Stromal cell of bone marrow (primary cell): ENCODE data around the gene KLHL29.

Source experiments
- DNase-seq: peaks from one replicate; pipeline ENCODE4 v3.0.0-alpha.2; 2012; ENCODE audit warnings: low read depth

The KLHL29 gene

GRCh38 chr2:23550553-23550952 lies 165.6 kb downstream of the KLHL29 start:
- no peak for DNase-seq

- no peak for DNase-seq
Observed at GRCh38 chr2:23551875-23552274, 166.9 kb downstream of the KLHL29 start.

- no peak for DNase-seq
Observed at GRCh38 chr2:23553561-23553960, 168.6 kb downstream of the KLHL29 start.

- DNase-seq = no peak
Observed at GRCh38 chr2:23554054-23554697, 169.2 kb downstream of the KLHL29 start.

- DNase-seq = no peak
Observed at GRCh38 chr2:23555944-23556343, 171.0 kb downstream of the KLHL29 start.

GRCh38 chr2:23556929-23557328 lies 171.9 kb downstream of the KLHL29 start:
- DNase-seq = no peak

DNA sequence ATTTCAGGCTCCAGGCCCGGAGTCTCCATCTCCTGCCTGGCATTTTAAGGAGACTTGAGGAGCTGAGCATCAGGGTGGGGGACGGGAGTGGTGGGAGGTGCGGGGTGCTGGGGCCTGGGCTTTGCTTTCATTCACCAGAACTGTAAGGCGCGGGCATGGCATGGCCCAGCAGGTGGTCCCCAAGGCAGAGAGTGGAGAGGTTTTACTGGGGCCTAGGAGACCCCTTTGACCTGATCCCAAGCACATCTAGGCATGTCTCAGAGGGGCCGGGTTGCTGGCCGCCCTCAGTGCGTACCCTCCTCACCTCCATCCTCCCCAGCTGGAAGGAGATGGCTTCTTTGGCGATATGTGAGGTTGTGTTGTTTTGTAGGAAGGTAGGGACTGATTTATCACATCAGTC lies 172.5 kb downstream of the KLHL29 start:
- no peak for DNase-seq

- no peak for DNase-seq
Observed at GRCh38 chr2:23559561-23560239, 174.7 kb downstream of the KLHL29 start.

- DNase-seq = peak; percentile 65
Observed at GRCh38 chr2:23561088-23561487, 176.1 kb downstream of the KLHL29 start.

DNA sequence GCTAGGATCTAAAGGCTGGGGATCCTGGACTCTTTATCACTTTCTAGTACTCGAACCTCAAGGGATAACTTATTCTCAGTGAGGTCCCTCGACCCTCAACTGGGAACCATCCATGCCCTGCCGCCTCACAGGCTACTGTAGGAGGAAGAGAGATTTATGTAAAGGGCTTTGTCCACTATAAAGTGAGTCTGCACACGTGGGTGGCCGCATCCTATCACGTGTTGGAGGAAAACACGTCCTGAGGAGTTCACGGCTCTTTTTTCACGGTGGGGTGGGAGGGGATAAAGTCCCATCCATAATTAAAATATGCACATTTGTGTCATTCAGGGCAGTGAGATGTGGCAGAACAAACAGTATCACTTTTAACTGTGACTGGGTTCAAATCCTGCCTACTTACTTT lies 176.6 kb downstream of the KLHL29 start:
- DNase-seq = no peak

DNA sequence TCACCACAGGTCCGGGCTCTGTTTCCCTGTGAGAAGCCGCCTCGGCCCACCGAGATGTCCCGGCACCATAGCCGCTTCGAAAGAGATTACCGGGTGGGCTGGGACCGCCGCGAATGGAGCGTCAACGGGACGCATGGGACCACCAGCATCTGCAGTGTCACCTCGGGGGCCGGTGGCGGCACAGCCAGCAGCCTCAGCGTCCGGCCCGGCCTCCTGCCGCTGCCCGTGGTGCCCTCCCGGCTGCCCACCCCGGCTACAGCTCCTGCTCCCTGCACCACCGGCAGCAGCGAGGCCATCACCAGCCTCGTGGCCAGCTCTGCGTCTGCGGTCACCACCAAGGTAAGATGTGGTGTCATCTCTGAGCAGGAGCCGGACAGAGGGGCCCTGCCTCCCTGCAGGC lies 177.2 kb downstream of the KLHL29 start:
- no peak for DNase-seq

DNA sequence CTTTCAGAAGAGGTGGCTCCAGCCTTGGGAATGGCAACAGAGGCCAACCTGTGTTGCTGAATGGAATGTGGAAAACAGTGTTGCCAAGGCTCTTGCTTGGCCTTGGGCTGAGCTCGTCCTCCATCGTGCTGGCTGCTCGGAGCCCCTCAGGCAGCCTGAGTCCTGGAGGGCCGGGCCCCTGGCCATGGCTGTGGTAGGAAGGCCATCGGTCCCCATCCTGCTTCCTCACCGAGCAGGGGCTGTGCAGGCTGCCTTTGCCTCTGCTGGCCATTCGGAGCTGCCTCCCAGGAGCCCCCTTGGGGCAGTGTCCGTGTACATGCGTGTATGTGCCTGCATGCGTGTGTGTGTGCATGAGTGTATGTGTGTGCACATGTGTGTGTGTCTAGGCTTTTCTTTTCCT lies 178.2 kb downstream of the KLHL29 start:
- no peak for DNase-seq

DNA sequence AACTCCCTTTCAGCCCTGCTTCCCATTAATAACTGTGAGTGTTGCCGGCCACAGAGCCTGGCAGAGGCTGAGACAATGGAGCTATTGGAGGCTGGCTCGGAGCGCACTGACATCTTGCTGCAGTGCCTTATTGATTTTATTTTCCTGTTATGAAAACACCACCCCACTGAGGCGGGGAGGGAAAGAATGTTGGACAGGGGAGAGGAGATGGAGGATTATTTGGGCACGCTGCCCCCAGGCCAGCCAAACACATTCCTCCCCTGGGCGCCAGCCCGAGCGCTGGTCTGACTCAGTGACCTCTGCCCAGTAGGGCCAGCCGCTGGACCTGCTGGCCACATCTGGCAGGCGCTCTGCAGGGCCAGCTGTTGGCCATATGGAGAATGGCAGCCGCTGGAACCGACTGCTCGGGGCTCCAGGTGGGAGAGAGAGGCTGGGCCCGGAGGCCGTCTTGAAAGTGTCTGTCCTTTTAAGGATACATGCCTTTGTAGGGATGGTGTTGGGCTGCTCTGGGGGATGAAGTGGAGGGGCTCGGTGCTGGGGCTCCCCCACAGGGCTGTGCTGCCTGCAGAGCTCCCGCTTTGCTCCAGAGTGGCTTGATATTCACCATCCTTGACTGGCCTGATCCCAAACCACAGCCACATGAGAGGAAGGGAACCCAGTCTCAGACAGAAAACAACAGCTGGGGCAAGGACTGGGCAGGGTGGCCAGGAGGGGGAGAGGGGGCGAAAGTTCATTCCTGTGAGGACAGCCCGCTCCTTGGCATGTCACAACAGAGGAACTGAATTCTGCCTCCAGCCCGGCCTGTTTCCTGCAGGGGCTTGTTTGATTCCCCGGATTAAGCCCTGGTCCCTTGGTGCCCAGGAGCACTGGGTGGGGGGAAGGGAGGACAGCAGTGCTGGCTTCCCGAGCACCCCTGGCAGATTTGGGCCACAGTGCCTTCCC lies 179.0 kb downstream of the KLHL29 start:
- DNase-seq = no peak

DNA sequence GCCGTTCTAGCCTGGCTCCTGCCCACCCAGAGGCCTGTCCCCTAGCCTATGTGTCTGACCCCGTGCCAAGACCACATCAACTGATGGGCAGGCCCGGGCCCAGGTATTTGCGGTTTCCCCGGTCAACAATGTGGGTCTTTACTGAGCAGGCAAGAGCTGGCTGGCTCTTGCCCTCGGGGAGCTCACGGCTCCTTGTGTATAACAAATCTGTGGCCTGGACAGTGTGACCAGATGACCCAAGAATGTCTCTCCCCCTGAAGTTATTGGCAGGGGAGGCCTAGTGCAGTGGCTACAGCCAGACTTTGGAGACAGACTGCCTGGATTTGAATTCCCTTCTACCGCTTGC lies 179.6 kb downstream of the KLHL29 start:
- no peak for DNase-seq

- no peak for DNase-seq
Observed at GRCh38 chr2:23565374-23565773, 180.4 kb downstream of the KLHL29 start.

DNA sequence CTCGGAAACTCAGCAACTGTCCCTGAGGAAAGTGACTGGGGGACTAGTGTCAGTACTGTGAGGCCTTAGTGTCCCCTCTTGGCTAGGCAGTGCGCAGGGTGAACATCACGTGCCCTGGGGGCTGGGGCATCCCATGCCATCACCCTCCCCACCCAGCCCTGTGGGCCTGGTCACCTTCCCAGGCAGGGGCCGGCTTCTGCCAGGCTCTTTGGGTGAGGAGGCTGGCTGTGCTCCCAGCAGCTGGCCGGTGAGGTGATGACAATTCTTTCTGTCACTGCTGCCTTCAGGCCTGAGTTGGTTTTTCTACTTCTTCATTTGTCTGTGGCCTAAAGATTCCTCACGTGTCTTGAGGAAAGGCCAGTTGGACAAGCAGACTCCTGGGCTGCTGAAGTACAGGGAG lies 180.8 kb downstream of the KLHL29 start:
- DNase-seq = no peak

DNA sequence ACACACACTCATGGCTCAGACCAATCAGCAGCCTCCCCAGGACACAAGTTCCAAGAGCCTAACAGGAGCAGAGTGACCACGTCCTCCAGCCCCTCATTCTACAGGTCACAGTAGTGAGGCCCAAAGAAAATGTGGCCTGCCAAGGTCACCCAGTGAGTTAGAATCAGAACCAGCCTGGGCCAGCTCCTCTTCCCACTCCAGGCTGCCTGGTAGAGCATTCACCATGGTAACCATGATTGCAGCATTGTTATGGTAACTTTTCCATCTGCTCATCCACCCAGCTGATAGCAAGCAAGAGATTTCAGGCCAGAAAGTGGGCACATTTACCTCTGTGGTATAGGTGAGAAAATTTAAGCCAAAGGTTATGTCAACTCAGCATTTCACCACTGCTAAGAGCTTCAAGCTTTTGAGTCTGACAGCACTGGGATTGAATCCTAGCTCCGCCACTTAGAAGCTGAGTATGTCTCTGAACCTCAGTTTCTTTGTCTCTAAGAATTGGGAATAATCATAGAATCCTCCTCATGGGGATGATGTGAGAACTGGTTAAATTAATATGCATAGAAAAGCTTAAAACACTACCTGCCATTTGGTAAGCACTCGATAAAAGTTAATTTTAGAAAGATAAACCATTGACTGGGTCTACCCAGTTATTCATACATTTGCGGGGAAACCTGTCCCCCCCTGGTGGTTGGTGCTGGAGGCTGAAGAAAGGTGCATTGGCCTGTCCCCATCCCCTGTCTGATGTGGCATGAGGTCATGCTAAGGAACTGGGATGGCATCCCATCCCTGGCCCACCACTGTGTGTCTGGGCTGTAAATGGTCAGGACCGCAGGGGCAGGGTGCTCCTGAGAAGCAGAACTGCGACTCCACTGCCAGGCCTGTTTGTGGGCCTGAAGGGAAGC lies 181.5 kb downstream of the KLHL29 start:
- no peak for DNase-seq

DNA sequence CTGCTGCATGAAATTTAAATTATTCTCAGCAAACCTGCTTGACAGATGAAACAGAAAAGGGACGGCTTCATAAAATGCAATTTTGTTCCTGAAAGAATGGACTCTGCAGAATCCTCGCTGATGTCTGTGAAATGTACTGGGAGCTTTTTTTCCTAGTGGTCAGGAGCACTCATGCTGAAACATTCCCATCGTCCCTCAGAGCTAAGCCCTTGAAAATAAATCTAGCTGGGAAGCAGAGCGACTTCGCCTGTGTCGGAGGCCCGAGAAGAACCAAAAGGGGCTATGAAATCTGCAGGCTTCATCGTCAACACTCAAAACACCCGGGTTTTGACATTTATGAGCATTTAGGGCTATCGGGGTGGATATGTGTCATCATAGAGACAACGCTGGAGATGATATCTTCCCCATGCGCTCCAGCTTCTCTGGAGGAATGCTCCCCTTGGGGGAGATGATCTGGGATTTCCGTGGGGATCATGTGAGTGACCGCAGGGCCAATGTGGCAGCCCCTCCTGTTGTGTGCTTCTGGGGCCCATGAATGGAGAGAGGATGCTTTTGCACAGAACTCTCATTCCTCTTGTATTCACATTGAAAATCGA lies 182.3 kb downstream of the KLHL29 start:
- no peak for DNase-seq

DNA sequence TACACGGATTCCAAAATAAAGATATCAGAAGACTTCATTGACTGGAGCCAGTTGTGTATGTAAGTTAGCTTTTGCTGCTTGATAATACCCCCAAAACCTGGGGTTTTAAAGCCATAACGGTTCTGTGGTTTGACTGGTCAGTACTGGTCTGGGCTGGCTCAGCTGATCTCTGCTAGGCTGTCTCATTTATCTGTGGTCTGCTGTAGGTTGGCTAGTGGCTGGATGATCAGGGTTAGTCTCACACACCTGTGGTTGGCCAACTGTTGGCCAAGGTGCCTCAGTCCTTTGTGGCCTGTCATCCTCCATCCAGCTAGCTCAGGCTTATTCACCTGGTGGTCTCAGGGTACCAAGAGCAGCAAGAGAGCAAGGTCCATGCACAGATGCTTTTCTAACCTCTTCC lies 183.2 kb downstream of the KLHL29 start:
- DNase-seq = no peak

DNA sequence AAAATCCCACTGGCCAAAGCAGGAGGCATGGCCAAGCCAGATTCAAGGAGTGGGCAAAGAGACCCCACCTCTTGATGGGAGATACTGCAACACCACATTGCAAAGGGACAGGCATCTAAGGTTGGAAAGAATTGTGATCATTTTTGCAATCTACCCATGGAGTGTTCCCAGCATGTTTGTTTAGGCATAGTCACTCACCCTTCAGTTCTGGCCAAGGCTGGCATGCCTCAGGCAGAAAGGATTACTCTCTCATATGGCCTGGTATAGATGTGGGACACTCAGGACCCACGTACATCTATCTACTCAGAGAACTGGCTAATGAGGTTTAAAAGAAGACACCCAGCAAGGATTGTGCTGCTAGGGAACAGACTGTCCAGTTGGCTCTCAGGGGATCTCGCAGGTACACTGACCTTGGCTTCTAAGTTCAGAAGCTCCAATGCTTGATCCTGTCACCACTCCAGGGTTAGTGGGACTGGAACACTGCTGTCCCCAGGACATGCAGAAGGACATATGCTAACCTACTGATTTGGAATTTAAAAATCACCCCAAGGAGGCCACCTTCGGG lies 183.7 kb downstream of the KLHL29 start:
- no peak for DNase-seq

DNA sequence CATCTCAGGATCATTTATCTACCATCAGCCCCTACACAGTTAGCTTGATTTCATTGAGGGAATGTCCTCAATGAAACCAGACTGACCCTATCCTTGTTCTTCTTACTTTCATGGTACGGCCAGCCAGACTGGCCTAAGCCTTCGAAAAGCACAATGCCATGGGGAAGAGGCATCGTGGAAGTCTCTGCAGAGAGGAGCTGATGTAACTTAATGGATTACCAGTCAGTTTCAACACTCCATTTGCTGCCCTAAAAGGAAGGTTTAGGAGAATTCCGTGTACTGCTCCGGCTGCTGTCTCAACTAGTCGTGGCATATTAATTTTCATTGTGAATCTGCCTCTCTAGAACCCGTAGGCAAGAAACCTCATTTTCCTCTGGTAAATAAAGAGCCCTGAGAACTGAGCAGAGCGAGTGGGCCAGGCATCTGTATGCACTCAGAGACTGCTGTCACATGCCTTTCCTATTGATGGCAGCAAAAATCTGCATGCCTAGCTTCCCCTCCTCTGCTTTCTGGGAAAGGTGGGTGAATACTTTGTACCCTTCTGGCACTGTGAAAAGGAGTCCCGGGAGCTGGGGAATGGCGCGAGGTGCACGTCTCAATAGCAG lies 184.9 kb downstream of the KLHL29 start:
- no peak for DNase-seq
